ENCODE data around the gene HCFC1R1.
A peak's percentile ranks its signal among the peaks of the same experiment; 100 is the strongest.

HCFC1R1 gene

GRCh38 chr16:2991566-2992261, 32.0 kb downstream of the HCFC1R1 start:
- Histone ChIP-seq H3K36me3 (no peaks in the 10 kb centered on the region), H3K4me3 (no peak overlapping the region), H3K27me3 (peaks cover 20 to 71% (median 42%) of the 10 kb centered on the region in 11 experiments), H3K9ac (no peak overlapping the region), H3K4me2 (no peak overlapping the region), H3K4me1 (peaks cover 0 to 9% (median under 1%) of the 10 kb centered on the region in 10 experiments; a peak in 7 of 20 replicates), H3K27ac (no peak overlapping the region), H4K20me1 (peaks cover 0 to 20% (median 0%) of the 10 kb centered on the region in 11 experiments; a peak in 4 of 22 replicates), H3K9me3 (replicated peaks in 1 of 11) (no peaks in the 10 kb centered on the region)
- no peak for TF ChIP-seq Cebpa-rat (IDR thresholded peaks at IDR 0.05)

GRCh38 chr16:2990891-2991290, 32.9 kb downstream of the HCFC1R1 start:
- Histone ChIP-seq H3K9me3 (replicated peaks in 1 of 11) (no peaks in the 10 kb centered on the region), H3K27me3 (peaks cover 13 to 63% (median 34%) of the 10 kb centered on the region in 11 experiments; a peak in 21 of 22 replicates), H3K4me3 (no peak overlapping the region), H3K9ac (no peak overlapping the region), H3K36me3 (no peaks in the 10 kb centered on the region), H3K4me2 (no peak overlapping the region), H4K20me1 (peaks cover 0 to 14% (median 0%) of the 10 kb centered on the region in 11 experiments; a peak in 3 of 22 replicates), H3K27ac (no peak overlapping the region), H3K4me1 (peaks cover 0 to 15% (median 3%) of the 10 kb centered on the region in 10 experiments; a peak in 7 of 20 replicates)
- TF ChIP-seq Cebpa-rat (IDR thresholded peaks at IDR 0.05), result no peak

- peaks cover 0 to 14% (median 0%) of the 10 kb centered on the region in 11 experiments; a peak in 5 of 22 replicates for H4K20me1 ChIP-seq
- no peak for TF ChIP-seq Cebpa-rat (IDR thresholded peaks at IDR 0.05)
- H3K27ac ChIP-seq, result no peak overlapping the region
- no peaks in the 10 kb centered on the region for H3K9me3 ChIP-seq (replicated peaks in 1 of 11)
- peaks cover 5 to 20% (median 11%) of the 10 kb centered on the region in 10 experiments; a peak in 19 of 20 replicates for H3K4me1 ChIP-seq
- H3K4me2 ChIP-seq, result no peak overlapping the region
- H3K4me3 ChIP-seq, result no peak overlapping the region
- no peaks in the 10 kb centered on the region for H3K36me3 ChIP-seq
- H3K9ac ChIP-seq, result peak overlapping the region in 1 of 11 experiments; percentile 24; a peak in 1 of 22 replicates
- peaks cover 13 to 50% (median 25%) of the 10 kb centered on the region in 11 experiments; a peak in 20 of 22 replicates for H3K27me3 ChIP-seq
Observed at GRCh38 chr16:2988590-2989099, 35.1 kb downstream of the HCFC1R1 start.

GRCh38 chr16:2987833-2988232, 35.9 kb downstream of the HCFC1R1 start:
- no peak overlapping the region for H3K4me2 ChIP-seq
- no peak overlapping the region for H3K4me3 ChIP-seq
- H3K9ac ChIP-seq, result peak overlapping the region in 2 of 11 experiments; percentile 13 to 30; a peak in 2 of 22 replicates
- no peaks in the 10 kb centered on the region for H3K36me3 ChIP-seq
- H3K27ac ChIP-seq, result no peak overlapping the region
- no peak for TF ChIP-seq Cebpa-rat (IDR thresholded peaks at IDR 0.05)
- H3K9me3 ChIP-seq (replicated peaks in 1 of 11), result no peaks in the 10 kb centered on the region
- H3K27me3 ChIP-seq, result peaks cover 13 to 41% (median 24%) of the 10 kb centered on the region in 11 experiments; a peak in 20 of 22 replicates
- peaks cover 10 to 28% (median 19%) of the 10 kb centered on the region in 10 experiments; a peak in 19 of 20 replicates for H3K4me1 ChIP-seq
- H4K20me1 ChIP-seq, result peaks cover 0 to 14% (median 0%) of the 10 kb centered on the region in 11 experiments; a peak in 5 of 22 replicates

- Histone ChIP-seq H3K4me2 (peak overlapping the region in 4 of 11 experiments; percentile 10 to 37 (median 20); a peak in 3 of 22 replicates), H3K9me3 (replicated peaks in 1 of 11) (no peaks in the 10 kb centered on the region), H3K27ac (no peak overlapping the region), H3K36me3 (no peaks in the 10 kb centered on the region), H3K9ac (peak overlapping the region in 3 of 11 experiments; percentile 10 to 19 (median 13); a peak in 2 of 22 replicates), H4K20me1 (peaks cover 0 to 14% (median 0%) of the 10 kb centered on the region in 11 experiments; a peak in 5 of 22 replicates), H3K4me3 (no peak overlapping the region), H3K27me3 (peaks cover 13 to 38% (median 24%) of the 10 kb centered on the region in 11 experiments; a peak in 20 of 22 replicates), H3K4me1 (peaks cover 14 to 33% (median 25%) of the 10 kb centered on the region in 10 experiments; a peak in 19 of 20 replicates)
- TF ChIP-seq Cebpa-rat (IDR thresholded peaks at IDR 0.05), result no peak
Observed at GRCh38 chr16:2987286-2987685, 36.5 kb downstream of the HCFC1R1 start.

GRCh38 chr16:2986623-2987188, 37.0 kb downstream of the HCFC1R1 start:
- Histone ChIP-seq H3K27me3 (peaks cover 13 to 34% (median 21%) of the 10 kb centered on the region in 11 experiments; a peak in 20 of 22 replicates), H3K9ac (peak overlapping the region in 2 of 11 experiments; percentile 19 to 33; a peak in 3 of 22 replicates)

GRCh38 chr16:2985893-2986355, 37.8 kb downstream of the HCFC1R1 start:
- Histone ChIP-seq H3K4me3 (no peak overlapping the region), H3K4me1 (peaks cover 21 to 47% (median 38%) of the 10 kb centered on the region in 10 experiments), H3K9me3 (replicated peaks in 1 of 11) (no peaks in the 10 kb centered on the region), H3K9ac (peak overlapping the region in 3 of 11 experiments; percentile 1 to 33 (median 19); a peak in 3 of 22 replicates), H3K36me3 (no peaks in the 10 kb centered on the region), H3K4me2 (peak overlapping the region in 1 of 11 experiments; percentile 21; a peak in 1 of 22 replicates), H3K27ac (no peak overlapping the region), H3K27me3 (peaks cover 13 to 26% (median 14%) of the 10 kb centered on the region in 11 experiments; a peak in 20 of 22 replicates), H4K20me1 (peaks cover 0 to 7% (median 0%) of the 10 kb centered on the region in 11 experiments; a peak in 5 of 22 replicates)
- TF ChIP-seq Cebpa-rat (IDR thresholded peaks at IDR 0.05), result no peak

More at GRCh38 chr16:2986623-2987188, 37.0 kb downstream of the HCFC1R1 start:
- Histone ChIP-seq H3K4me3 (no peak overlapping the region), H3K27ac (no peak overlapping the region), H3K9me3 (replicated peaks in 1 of 11) (no peaks in the 10 kb centered on the region), H3K4me1 (peaks cover 15 to 39% (median 30%) of the 10 kb centered on the region in 10 experiments; a peak in 19 of 20 replicates), H3K36me3 (no peaks in the 10 kb centered on the region), H4K20me1 (peaks cover 0 to 14% (median 0%) of the 10 kb centered on the region in 11 experiments; a peak in 5 of 22 replicates), H3K4me2 (peak overlapping the region in 6 of 11 experiments; percentile 10 to 37 (median 21); a peak in 6 of 22 replicates)
- TF ChIP-seq Cebpa-rat (IDR thresholded peaks at IDR 0.05), result no peak

- no peak for TF ChIP-seq Cebpa-rat (IDR thresholded peaks at IDR 0.05)
- H3K4me3 ChIP-seq, result no peak overlapping the region
- H3K9ac ChIP-seq, result peak overlapping the region in 1 of 11 experiments; percentile 1; a peak in 1 of 22 replicates
- no peaks in the 10 kb centered on the region for H3K9me3 ChIP-seq (replicated peaks in 1 of 11)
- no peak overlapping the region for H3K27ac ChIP-seq
- H3K36me3 ChIP-seq, result no peaks in the 10 kb centered on the region
- H3K27me3 ChIP-seq, result peaks cover 8 to 22% (median 9%) of the 10 kb centered on the region in 11 experiments; a peak in 20 of 22 replicates
- no peak overlapping the region for H3K4me2 ChIP-seq
- peaks cover 0 to 3% (median 0%) of the 10 kb centered on the region in 11 experiments; a peak in 5 of 22 replicates for H4K20me1 ChIP-seq
- peaks cover 23 to 51% (median 41%) of the 10 kb centered on the region in 10 experiments for H3K4me1 ChIP-seq
Observed at GRCh38 chr16:2985462-2985861, 38.3 kb downstream of the HCFC1R1 start.
